ENCODE results near the gene TMEM254.
"Not testable (repeated sequence)": the region's sequence is repeated elsewhere in the genome, so short reads cannot be mapped to it uniquely, and the experiment has no call there.

GRCh38 chr10:80035430-80035829 lies 43.0 kb upstream of the TMEM254 start:
- not testable (repeated sequence) for TF ChIP-seq TAF1 (IDR thresholded peaks at IDR 0.05; ENCODE audit: borderline replicate concordance, low read depth, low read length); POLR2AphosphoS5 (IDR thresholded peaks at IDR 0.05; ENCODE audit: low read depth, low read length); POLR2A (IDR thresholded peaks at IDR 0.05; ENCODE audit: low read depth, low read length)
